Endothelial cell of umbilical vein (primary cell): ENCODE measurements around the gene PPP1R9B. TPM values are rescaled to one million over a fixed set of nuclear protein-coding genes. Genes with fewer than 3 reads are reported as not detected.

Experiments used
- BruUV-seq: library from RNA; stranded (reverse); fragments of 400-500 nt; replicated peaks from 2 replicates; lab custom pipeline; 2021; lab: Mats Ljungman, UMichigan
- CTCF ChIA-PET: fragments of 300-600, 350-600 bp; sonication (Branson Sonifier 250); formaldehyde crosslinking; loops from one replicate; lab custom pipeline; 2021; ENCODE audit warnings: antibody characterized with exemption, inconsistent platforms; lab: Charles Lee
- POLR2A ChIA-PET: fragments of 300-600, 350-600 bp; sonication (Branson Sonifier 250); formaldehyde crosslinking; loops from one replicate; lab custom pipeline; 2021; ENCODE audit warnings: antibody characterized with exemption, inconsistent platforms; lab: Charles Lee
- DNase-seq: peaks from one replicate; pipeline ENCODE4 v3.0.0-alpha.2; 2011; ENCODE audit warnings: low read depth, low spot score
- FAIRE-seq: peaks from 2 replicates; lab custom pipeline; 2011; peaks lifted over from hg19 to GRCh38; lab: Jason Lieb, UNC
- H2AFZ ChIP-seq: 2 replicates; pipeline ENCODE4 v1.6.0; 2012; ENCODE audit warnings: low read depth, low read length, control low read depth, inconsistent platforms
- H3K27ac ChIP-seq: 2 replicates; pipeline ENCODE4 v1.5.1; 2011; ENCODE audit warnings: low read depth, mild to moderate bottlenecking, control low read depth, low read length, moderate library complexity; ENCODE audit not compliant: insufficient read depth
- H3K27me3 ChIP-seq, 2 experiments: 2 replicates each; pipeline versions ENCODE4 v1.6.0 to v1.6.1; 2011; ENCODE audit warnings: low read length in 2 of 2, mixed read lengths in 1 of 2; ENCODE audit not compliant: control insufficient read depth in 2 of 2, insufficient read depth in 2 of 2
- H3K36me3 ChIP-seq, 2 experiments: 2 replicates in 1 of 2; 3 replicates in 1 of 2; pipeline ENCODE4 v1.5.1; 2011; ENCODE audit warnings: low read length in 2 of 2, mild to moderate bottlenecking in 1 of 2, moderate library complexity in 1 of 2; ENCODE audit not compliant: control insufficient read depth in 2 of 2, insufficient read depth in 2 of 2; ENCODE audit errors: extremely low read depth in 1 of 2
- H3K4me1 ChIP-seq: 3 replicates; pipeline ENCODE4 v1.5.1; 2011; ENCODE audit warnings: mild to moderate bottlenecking, low read length; ENCODE audit not compliant: control insufficient read depth, insufficient read depth; ENCODE audit errors: extremely low read depth
- H3K4me2 ChIP-seq: 2 replicates; pipeline ENCODE4 v1.6.1; 2011; ENCODE audit warnings: low read length, control low read depth, mixed read lengths; ENCODE audit not compliant: insufficient read depth
- H3K4me3 ChIP-seq, 3 experiments: fragments of 200-600 bp in 1 of 3; sonication (generic), shearing (Covaris generic) in 1 of 3; replicated peaks in 1 of 3; 2 replicates each; pipeline ENCODE4 v1.5.1; 2011 to 2016; ENCODE audit warnings: control low read depth in 3 of 3, low read length in 3 of 3, mild to moderate bottlenecking in 2 of 3, inconsistent platforms in 1 of 3, low read depth in 1 of 3, moderate library complexity in 1 of 3; ENCODE audit not compliant: insufficient read depth in 1 of 3
- H3K79me2 ChIP-seq: 2 replicates; pipeline ENCODE4 v1.6.0; 2012; ENCODE audit warnings: low read length, inconsistent platforms; ENCODE audit not compliant: control insufficient read depth, insufficient read depth
- H3K9ac ChIP-seq: replicated peaks from 2 replicates; pipeline ENCODE3; 2011; ENCODE audit warnings: low read length, control low read depth; ENCODE audit not compliant: insufficient read depth; ENCODE audit errors: extremely low read depth
- H3K9me1 ChIP-seq: replicated peaks from 3 replicates; pipeline ENCODE4 v1.6.0; 2011; ENCODE audit warnings: mild to moderate bottlenecking, low read length; ENCODE audit not compliant: control insufficient read depth, insufficient read depth; ENCODE audit errors: extremely low read depth
- H3K9me3 ChIP-seq: replicated peaks from 2 replicates; pipeline ENCODE4 v1.5.1; 2012; ENCODE audit warnings: low read length, inconsistent platforms; ENCODE audit not compliant: control insufficient read depth, insufficient read depth
- H4K20me1 ChIP-seq: replicated peaks from 2 replicates; pipeline ENCODE3; 2011; ENCODE audit warnings: mild to moderate bottlenecking, low read length; ENCODE audit not compliant: control insufficient read depth, insufficient read depth; ENCODE audit errors: extremely low read depth
- EZH2 ChIP-seq: IDR thresholded peaks from 2 replicates; pipeline ENCODE4 v1.6.1; 2012; ENCODE audit warnings: borderline replicate concordance, low read depth, mild to moderate bottlenecking, moderate library complexity, low read length, inconsistent platforms; ENCODE audit not compliant: severe bottlenecking
- FOS ChIP-seq: IDR thresholded peaks from 2 replicates; pipeline ENCODE4 v1.6.1; 2011; ENCODE audit warnings: mild to moderate bottlenecking, low read length, moderate library complexity, borderline replicate concordance; ENCODE audit not compliant: insufficient read depth
- GATA2 ChIP-seq: IDR thresholded peaks from 2 replicates; pipeline ENCODE4 v1.7.0; 2011; ENCODE audit warnings: low read depth, mild to moderate bottlenecking, moderate library complexity, mixed read lengths, low read length; ENCODE audit not compliant: insufficient read length, insufficient read depth
- JUN ChIP-seq: IDR thresholded peaks from 2 replicates; pipeline ENCODE4 v1.6.1; 2011; ENCODE audit warnings: borderline replicate concordance, low read depth; ENCODE audit not compliant: insufficient read length, insufficient read depth
- MYC ChIP-seq: IDR thresholded peaks from one replicate; pipeline ENCODE4 v1.6.1; 2011; ENCODE audit warnings: mild to moderate bottlenecking, low read depth, low read length
- POLR2A ChIP-seq: IDR thresholded peaks from 2 replicates; pipeline ENCODE4 v1.6.1; 2012; ENCODE audit warnings: low read depth, mild to moderate bottlenecking, control low read depth, low read length
- POLR2AphosphoS5 ChIP-seq: IDR thresholded peaks from 2 replicates; pipeline ENCODE4 v1.6.1; 2012; ENCODE audit warnings: low read depth, mild to moderate bottlenecking, control low read depth, low read length, moderate library complexity; ENCODE audit not compliant: insufficient read depth
- dilution Hi-C: fragments of 300-500 bp; cut with MboI; formaldehyde crosslinking; loops from one replicate; pipeline ENCODE4 v1.15.0; 2019; ENCODE audit warnings: low sequenced_read_pairs; ENCODE audit not compliant: extremely low pct_ligation_motif_present
- intact Hi-C: fragments of 100-400 bp; cut with micrococcal nuclease; formaldehyde crosslinking; loops from one replicate; pipeline ENCODE4 v1.10.0; 2022
- polyA plus RNA-seq, 4 experiments: library from polyadenylated mRNA; depleted of rRNA in 3 of 4; stranded (reverse) in 3 of 4; unstranded in 1 of 4; fragments of >200 nt; gene quantifications; 2 replicates each; pipeline versions ENCODE4 v1.2.1 to v1.2.3, GENCODE V29; 2011 to 2012; ENCODE audit warnings: missing spikeins in 1 of 4
- total RNA-seq: library from RNA; stranded (reverse); gene quantifications from 2 replicates; pipeline ENCODE4 v1.2.3, GENCODE V29; 2021
- TF ChIP-seq, protein P1 (sequence below), 2 donors: IDR thresholded peaks; 1 replicate in 1 of 2; 2 replicates in 1 of 2; pipeline ENCODE4 v1.5.1; 2011; ENCODE audit warnings: low read length in 2 of 2, mild to moderate bottlenecking in 2 of 2, moderate library complexity in 2 of 2, control low read depth in 1 of 2, inconsistent platforms in 1 of 2, low read depth in 1 of 2; ENCODE audit not compliant: insufficient read depth in 1 of 2; ENCODE audit errors: extremely low read depth in 1 of 2
- TF ChIP-seq, protein P2 (sequence below): IDR thresholded peaks from 2 replicates; pipeline ENCODE4 v1.6.1; 2011; ENCODE audit not compliant: insufficient read depth, insufficient read length

The PPP1R9B gene
- total and polyA plus RNA-seq, 2 donors (not counting 3 experiments of a cell fraction or from before 2014, with no cell fraction given), result 20.1 to 60.2 TPM

DNA sequence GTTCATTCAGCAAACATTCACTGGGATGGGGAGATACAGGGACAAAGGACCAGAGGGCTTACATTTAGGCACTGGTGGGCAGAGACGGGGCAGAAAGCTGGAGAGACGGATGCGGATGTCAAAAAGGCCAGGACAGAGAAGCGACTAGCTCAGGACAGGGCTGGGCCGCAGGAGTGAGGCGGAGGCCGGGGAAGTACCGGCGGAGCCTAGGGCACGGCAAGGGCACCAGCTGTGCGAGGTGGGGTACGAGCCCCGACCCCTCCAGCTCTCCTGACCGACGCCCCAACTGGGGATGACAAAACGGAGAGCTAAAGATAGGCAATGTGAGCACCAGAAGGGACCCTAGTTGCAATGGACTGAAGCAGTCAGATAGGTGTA, 11.4 kb upstream of the PPP1R9B start:
- H3K27me3 ChIP-seq, result peaks cover 0 to 2% of the 10 kb centered on the region in 2 experiments
- ChIA-PET POLR2A (no interaction called here), CTCF (interaction anchor here (0.9 to 2.8 kb wide), 18 partner anchors 10 to 136 kb away, joined by 3 to 57 read pairs (median 7); partner anchors contain the start of genes PPP1R9B and SAMD14)
- no TSS peak for BruUV-seq
- DNase-seq, result no peak
- H3K9me3 ChIP-seq, result no peaks in the 10 kb centered on the region
- H3K27ac ChIP-seq, result no peak overlapping the region
- H3K9me1 ChIP-seq, result no peaks in the 10 kb centered on the region
- no peaks in the 10 kb centered on the region for H4K20me1 ChIP-seq
- H3K4me3 ChIP-seq, result no peak overlapping the region
- H3K9ac ChIP-seq, result no peak overlapping the region
- peak overlapping the region; percentile 39 for H3K4me2 ChIP-seq
- H3K79me2 ChIP-seq, result no peaks in the 10 kb centered on the region
- H2AFZ ChIP-seq, result peak overlapping the region; percentile 84
- no peaks in the 10 kb centered on the region for H3K36me3 ChIP-seq
- dilution Hi-C loops, result no loop called here
- H3K4me1 ChIP-seq, result peaks cover 6% of the 10 kb centered on the region
- intact Hi-C loops, result loop anchor here (1.0 kb wide), 4 partner anchors 10 to 68 kb away; no protein-coding TSS in a partner anchor
- no peak for FAIRE-seq
- TF ChIP-seq POLR2A (no peak), EZH2 (no peak), MYC (no peak), JUN (no peak), FOS (no peak), POLR2AphosphoS5 (no peak), GATA2 (no peak)
- TF ChIP-seq, protein P1, sequence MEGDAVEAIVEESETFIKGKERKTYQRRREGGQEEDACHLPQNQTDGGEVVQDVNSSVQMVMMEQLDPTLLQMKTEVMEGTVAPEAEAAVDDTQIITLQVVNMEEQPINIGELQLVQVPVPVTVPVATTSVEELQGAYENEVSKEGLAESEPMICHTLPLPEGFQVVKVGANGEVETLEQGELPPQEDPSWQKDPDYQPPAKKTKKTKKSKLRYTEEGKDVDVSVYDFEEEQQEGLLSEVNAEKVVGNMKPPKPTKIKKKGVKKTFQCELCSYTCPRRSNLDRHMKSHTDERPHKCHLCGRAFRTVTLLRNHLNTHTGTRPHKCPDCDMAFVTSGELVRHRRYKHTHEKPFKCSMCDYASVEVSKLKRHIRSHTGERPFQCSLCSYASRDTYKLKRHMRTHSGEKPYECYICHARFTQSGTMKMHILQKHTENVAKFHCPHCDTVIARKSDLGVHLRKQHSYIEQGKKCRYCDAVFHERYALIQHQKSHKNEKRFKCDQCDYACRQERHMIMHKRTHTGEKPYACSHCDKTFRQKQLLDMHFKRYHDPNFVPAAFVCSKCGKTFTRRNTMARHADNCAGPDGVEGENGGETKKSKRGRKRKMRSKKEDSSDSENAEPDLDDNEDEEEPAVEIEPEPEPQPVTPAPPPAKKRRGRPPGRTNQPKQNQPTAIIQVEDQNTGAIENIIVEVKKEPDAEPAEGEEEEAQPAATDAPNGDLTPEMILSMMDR (IDR thresholded peaks at IDR 0.05; ENCODE audit: extremely low read depth in 1 of 2, insufficient read depth in 1 of 2, low read depth in 1 of 2, low read length in 2 of 2), result no peak
- TF ChIP-seq, protein P2, sequence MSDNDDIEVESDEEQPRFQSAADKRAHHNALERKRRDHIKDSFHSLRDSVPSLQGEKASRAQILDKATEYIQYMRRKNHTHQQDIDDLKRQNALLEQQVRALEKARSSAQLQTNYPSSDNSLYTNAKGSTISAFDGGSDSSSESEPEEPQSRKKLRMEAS, result no peak
